Thyroid gland (tissue), 4 donors: ENCODE data around the gene SCFD2. TPM values are rescaled to one million over a fixed set of nuclear protein-coding genes. Genes with fewer than 3 reads are reported as not detected.

Source experiments
- DNase-seq, 2 donors: peaks; one replicate each; pipeline ENCODE4 v3.0.0-alpha.2; 2019
- H3K27ac ChIP-seq, 3 donors: fragments of 200-600 bp; sonication (generic); 1 replicate in 2 of 3; 2 replicates in 1 of 3; pipeline ENCODE4 v1.5.1; 2016 to 2019; ENCODE audit warnings: mild to moderate bottlenecking in 1 of 3, moderate library complexity in 1 of 3
- H3K27me3 ChIP-seq: fragments of 200-600 bp; sonication (generic); one replicate; pipeline ENCODE4 v1.5.1; 2019
- H3K36me3 ChIP-seq, 2 donors: fragments of 200-600 bp; sonication (generic); one replicate each; pipeline ENCODE4 v1.5.1; 2016 to 2019
- H3K4me1 ChIP-seq, 2 donors: fragments of 200-600 bp; sonication (generic); one replicate each; pipeline ENCODE4 v1.5.1; 2017 to 2019
- H3K4me3 ChIP-seq, 3 donors: fragments of 200-600 bp; sonication (generic); replicated peaks in 1 of 3; 1 replicate in 2 of 3; 2 replicates in 1 of 3; pipeline ENCODE4 v1.5.1; 2016; ENCODE audit warnings: mild to moderate bottlenecking in 1 of 3
- H3K9me3 ChIP-seq: fragments of 200-600 bp; sonication (generic); one replicate; pipeline ENCODE4 v1.5.1; 2017
- POLR2A ChIP-seq, 2 donors: fragments of 450-650 bp; IDR thresholded peaks; one replicate each; pipeline ENCODE4 v1.6.1; 2017; ENCODE audit warnings: antibody characterized with exemption in 2 of 2, mild to moderate bottlenecking in 2 of 2, moderate library complexity in 1 of 2
- WGBS, 2 donors: methylation state at CpG; one replicate each; pipeline ENCODE4 v1.1.5; 2017; 5-methylcytosine and 5-hydroxymethylcytosine counted together
- intact Hi-C: fragments of 100-400 bp; cut with DNase I; formaldehyde crosslinking; loops from one replicate; pipeline ENCODE4 v1.15.1; 2023
- total RNA-seq, 4 donors: library from RNA; depleted of rRNA; stranded (reverse); fragments of >200 nt; gene quantifications; one replicate each; pipeline ENCODE4 v1.2.3, GENCODE V29; 2016
- TF ChIP-seq, protein P1 (sequence below), 6 experiments: fragments of 200-600 bp in 3 of 6; fragments of 450-650 bp in 3 of 6; sonication (generic) in 3 of 6; IDR thresholded peaks; one replicate each; pipeline ENCODE4 v1.5.1; 2016 to 2019; ENCODE audit warnings: antibody characterized with exemption in 6 of 6, mild to moderate bottlenecking in 2 of 6, inconsistent platforms in 1 of 6, moderate library complexity in 1 of 6

SCFD2 gene
- total RNA-seq, 4 donors from 2014 or later, result 10.3 to 32.9 (median 28.2) TPM

DNA sequence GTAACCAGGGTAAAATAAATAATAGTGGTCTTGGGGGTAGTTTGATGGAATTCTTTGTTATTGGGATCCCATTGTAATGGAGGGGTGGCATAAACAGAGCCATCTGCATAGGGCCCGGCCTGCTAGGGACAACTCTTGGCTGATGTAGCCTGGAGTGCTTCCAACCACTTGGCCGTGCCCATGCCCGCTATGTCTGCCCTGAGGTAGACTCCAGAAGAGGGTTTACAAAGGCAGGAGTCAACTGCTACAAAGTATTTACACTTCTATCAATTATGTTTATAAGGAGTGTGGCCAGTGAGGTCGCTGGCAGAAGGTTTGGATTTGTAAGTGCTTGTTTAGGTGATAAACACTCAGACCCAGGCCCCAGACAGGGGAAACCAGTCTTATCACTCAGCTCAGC is 495.6 kb downstream of the SCFD2 start:
- no peak for TF ChIP-seq POLR2A (IDR thresholded peaks at IDR 0.05)
- TF ChIP-seq, protein P1, sequence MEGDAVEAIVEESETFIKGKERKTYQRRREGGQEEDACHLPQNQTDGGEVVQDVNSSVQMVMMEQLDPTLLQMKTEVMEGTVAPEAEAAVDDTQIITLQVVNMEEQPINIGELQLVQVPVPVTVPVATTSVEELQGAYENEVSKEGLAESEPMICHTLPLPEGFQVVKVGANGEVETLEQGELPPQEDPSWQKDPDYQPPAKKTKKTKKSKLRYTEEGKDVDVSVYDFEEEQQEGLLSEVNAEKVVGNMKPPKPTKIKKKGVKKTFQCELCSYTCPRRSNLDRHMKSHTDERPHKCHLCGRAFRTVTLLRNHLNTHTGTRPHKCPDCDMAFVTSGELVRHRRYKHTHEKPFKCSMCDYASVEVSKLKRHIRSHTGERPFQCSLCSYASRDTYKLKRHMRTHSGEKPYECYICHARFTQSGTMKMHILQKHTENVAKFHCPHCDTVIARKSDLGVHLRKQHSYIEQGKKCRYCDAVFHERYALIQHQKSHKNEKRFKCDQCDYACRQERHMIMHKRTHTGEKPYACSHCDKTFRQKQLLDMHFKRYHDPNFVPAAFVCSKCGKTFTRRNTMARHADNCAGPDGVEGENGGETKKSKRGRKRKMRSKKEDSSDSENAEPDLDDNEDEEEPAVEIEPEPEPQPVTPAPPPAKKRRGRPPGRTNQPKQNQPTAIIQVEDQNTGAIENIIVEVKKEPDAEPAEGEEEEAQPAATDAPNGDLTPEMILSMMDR (IDR thresholded peaks at IDR 0.05), result no peak
- DNase-seq, result peak; percentile 25 to 45
- no peaks in the 10 kb centered on the region for H3K9me3 ChIP-seq
- WGBS, 2 donors, result 73% methylated on average over 4 of the region's 4 CpGs
- no peak overlapping the region for H3K4me3 ChIP-seq
- peaks cover 29 to 48% of the 10 kb centered on the region in 2 donors for H3K4me1 ChIP-seq
- intact Hi-C loops, result no loop called here
- no peaks in the 10 kb centered on the region for H3K27me3 ChIP-seq
- peak overlapping the region in 1 of 3 donors; percentile 11 for H3K27ac ChIP-seq
- H3K36me3 ChIP-seq, result no peaks in the 10 kb centered on the region

DNA sequence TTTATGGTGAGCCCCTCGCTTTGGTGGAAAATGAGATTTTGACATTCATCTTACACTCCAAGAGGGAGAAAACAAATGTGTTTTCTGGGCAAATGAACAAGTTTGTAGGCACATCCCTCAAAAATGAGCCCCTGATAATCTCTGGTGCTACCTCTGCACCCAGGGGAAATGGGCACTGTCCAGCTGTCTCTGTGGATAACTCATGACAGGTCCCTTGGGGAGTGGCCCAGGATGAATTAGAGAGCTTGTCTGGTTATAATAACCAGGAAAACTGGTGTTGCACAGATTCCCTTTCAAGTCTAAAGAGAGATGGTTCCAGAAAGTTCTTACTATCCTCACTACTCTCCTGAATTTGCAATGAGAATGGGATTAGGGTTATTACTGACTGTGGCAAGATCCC is 496.2 kb downstream of the SCFD2 start:
- peaks cover 29 to 54% of the 10 kb centered on the region in 2 donors for H3K4me1 ChIP-seq
- no peaks in the 10 kb centered on the region for H3K27me3 ChIP-seq
- peak overlapping the region in 1 of 3 donors; percentile 72 for H3K27ac ChIP-seq
- no peak overlapping the region for H3K4me3 ChIP-seq
- 80 to 88% methylated on average over 1 of the region's 1 CpG for WGBS, 2 donors
- intact Hi-C loops, result no loop called here
- H3K36me3 ChIP-seq, result no peaks in the 10 kb centered on the region
- TF ChIP-seq POLR2A (IDR thresholded peaks at IDR 0.05), result no peak
- TF ChIP-seq, protein P1 (IDR thresholded peaks at IDR 0.05), result no peak
- H3K9me3 ChIP-seq, result no peaks in the 10 kb centered on the region
- DNase-seq, result no peak

DNA sequence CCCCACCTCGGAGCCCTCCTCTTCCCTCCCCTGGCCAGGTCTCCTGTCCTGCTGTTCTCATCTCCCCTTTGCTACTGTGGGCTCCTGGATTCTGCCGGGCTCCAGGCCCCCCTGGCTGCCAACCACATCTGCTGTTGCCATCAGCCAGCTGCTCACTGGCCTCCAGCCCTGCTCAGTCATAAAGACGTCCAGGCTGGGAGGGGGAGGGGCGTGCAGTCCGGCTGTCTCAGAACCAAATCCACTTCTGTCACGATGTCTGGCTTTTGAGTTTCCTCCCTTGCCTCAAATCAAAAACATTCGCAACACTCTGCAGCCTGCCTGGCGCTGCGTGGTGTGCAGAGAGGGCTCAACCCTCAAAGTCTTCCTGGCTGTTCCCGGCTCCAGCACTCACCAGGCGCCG is 496.7 kb downstream of the SCFD2 start:
- H3K4me1 ChIP-seq, result peaks cover 29 to 53% of the 10 kb centered on the region in 2 donors
- no peak overlapping the region for H3K4me3 ChIP-seq
- 57 to 58% methylated on average over 10 to 11 of the region's 12 CpGs for WGBS, 2 donors
- H3K36me3 ChIP-seq, result no peaks in the 10 kb centered on the region
- H3K27me3 ChIP-seq, result no peaks in the 10 kb centered on the region
- intact Hi-C loops, result no loop called here
- peak; percentile 67 to 78 for DNase-seq
- no peaks in the 10 kb centered on the region for H3K9me3 ChIP-seq
- peak in 1 of 2 donors; percentile 9 for TF ChIP-seq POLR2A (IDR thresholded peaks at IDR 0.05)
- TF ChIP-seq, protein P1 (IDR thresholded peaks at IDR 0.05), result no peak
- H3K27ac ChIP-seq, result peak overlapping the region in 2 of 3 donors; percentile 66 to 72

DNA sequence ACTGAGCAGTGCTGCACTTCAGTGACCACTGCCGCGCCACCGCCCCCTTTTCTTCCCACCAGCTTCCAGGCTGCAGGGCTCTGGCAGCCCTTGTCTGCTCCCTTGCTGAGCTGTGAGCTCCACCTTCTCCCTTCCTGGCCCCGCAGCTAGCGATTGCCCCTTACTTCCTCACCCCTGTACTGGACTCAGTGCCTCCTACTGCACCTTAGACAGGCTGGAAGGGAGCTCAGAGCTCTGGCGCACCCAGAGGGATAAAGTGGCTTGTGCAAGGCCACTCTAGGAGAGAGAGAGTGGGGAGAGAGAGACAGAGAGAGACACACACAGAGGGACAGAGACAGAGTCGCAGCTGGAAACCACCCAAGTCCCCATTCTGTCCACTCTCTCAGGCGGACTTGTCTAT is 497.7 kb downstream of the SCFD2 start:
- no peaks in the 10 kb centered on the region for H3K27me3 ChIP-seq
- H3K36me3 ChIP-seq, result no peaks in the 10 kb centered on the region
- intact Hi-C loops, result no loop called here
- no peak overlapping the region for H3K4me3 ChIP-seq
- 20 to 22% methylated on average over 8 of the region's 8 CpGs for WGBS, 2 donors
- H3K9me3 ChIP-seq, result no peaks in the 10 kb centered on the region
- H3K27ac ChIP-seq, result peak overlapping the region; percentile 54 to 72 (median 66)
- TF ChIP-seq, protein P1 (IDR thresholded peaks at IDR 0.05), result peak in 3 of 6 experiments; percentile 35 to 54 (median 37)
- peak in 1 of 2 donors; percentile 22 for TF ChIP-seq POLR2A (IDR thresholded peaks at IDR 0.05)
- DNase-seq, result peak; percentile 84 to 88
- peaks cover 18 to 45% of the 10 kb centered on the region in 2 donors for H3K4me1 ChIP-seq

DNA sequence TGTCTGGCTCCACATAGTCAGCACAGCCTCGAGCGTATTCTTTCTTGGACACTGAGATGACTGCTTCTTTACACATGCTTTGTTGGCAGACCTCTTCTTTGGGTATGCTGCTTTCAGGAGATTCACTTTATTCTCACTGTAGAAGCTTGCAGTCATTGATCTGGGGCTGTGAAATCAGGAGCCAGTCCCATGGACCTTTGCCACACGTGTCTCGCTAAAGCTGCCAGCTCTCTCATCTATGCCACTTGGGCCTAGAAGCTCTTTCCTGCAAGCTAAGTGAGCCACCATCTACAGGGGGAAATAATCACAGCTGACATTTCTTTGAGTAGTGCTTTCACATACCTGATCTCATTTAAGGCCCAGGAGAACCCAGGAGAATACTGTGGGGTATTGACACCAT is 498.7 kb downstream of the SCFD2 start:
- H3K36me3 ChIP-seq, result no peaks in the 10 kb centered on the region
- peaks cover 22 to 49% of the 10 kb centered on the region in 2 donors for H3K4me1 ChIP-seq
- 79 to 87% methylated on average over 4 of the region's 4 CpGs for WGBS, 2 donors
- H3K27me3 ChIP-seq, result no peaks in the 10 kb centered on the region
- intact Hi-C loops, result no loop called here
- DNase-seq, result peak; percentile 22 to 25
- no peak for TF ChIP-seq POLR2A (IDR thresholded peaks at IDR 0.05)
- TF ChIP-seq, protein P1 (IDR thresholded peaks at IDR 0.05), result no peak
- H3K27ac ChIP-seq, result peak overlapping the region in 1 of 3 donors; percentile 66
- no peaks in the 10 kb centered on the region for H3K9me3 ChIP-seq
- H3K4me3 ChIP-seq, result no peak overlapping the region
